Stimulated activated CD4-positive, alpha-beta T cell treated with anti-CD3 and anti-CD28 coated beads, TNF-alpha, amount 100 ng/mL, for 24 hours (primary cell): ENCODE measurements around the gene MRPS6.

Experiments
- DNase-seq, 3 experiments: peaks; one replicate each; pipeline ENCODE4 v3.0.0-alpha.2; 2020; ENCODE audit warnings: low read depth in 3 of 3

Gene MRPS6

DNA sequence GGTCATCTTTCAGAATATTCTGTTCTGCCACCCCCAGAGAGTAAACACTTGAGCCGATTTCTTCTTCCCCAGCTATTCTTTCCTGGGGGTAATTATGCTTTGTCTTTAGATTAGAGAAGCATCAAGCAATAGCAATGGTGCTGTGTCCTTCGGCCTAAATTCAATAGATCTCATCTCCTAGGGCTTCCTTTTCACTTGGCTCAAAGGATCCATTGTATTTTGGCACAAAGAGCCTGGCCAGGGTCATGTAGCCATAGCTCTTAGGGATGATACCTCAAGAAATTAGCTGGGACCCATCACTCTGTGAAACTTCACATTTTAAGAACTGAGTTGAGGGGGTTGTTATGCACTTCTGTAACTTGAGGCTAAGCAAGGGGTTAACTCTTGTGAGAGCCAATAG is 27.0 kb downstream of the MRPS6 start:
- DNase-seq: no peak

DNA sequence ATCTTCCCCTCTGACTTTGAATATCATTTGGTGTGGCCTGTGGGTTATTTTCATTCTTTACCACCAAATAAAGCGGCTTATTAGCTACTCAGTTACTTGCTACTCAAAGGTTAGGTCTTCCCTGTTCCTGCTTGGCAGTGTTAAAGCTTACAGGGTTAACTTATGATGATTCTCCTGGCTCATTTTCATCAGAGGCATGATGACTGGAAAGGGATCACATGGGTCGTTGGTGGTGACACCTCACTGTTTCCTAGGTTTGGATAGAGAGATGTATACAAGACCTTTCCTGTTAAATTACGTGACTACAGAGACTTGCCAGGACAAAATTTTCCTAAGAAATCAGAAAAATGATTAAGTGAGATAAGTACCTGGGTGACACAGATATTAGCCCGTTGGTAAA is 27.4 kb downstream of the MRPS6 start:
- no peak for DNase-seq

GRCh38 chr21:34105947-34106541 is 32.7 kb downstream of the MRPS6 start:
- DNase-seq: no peak

DNA sequence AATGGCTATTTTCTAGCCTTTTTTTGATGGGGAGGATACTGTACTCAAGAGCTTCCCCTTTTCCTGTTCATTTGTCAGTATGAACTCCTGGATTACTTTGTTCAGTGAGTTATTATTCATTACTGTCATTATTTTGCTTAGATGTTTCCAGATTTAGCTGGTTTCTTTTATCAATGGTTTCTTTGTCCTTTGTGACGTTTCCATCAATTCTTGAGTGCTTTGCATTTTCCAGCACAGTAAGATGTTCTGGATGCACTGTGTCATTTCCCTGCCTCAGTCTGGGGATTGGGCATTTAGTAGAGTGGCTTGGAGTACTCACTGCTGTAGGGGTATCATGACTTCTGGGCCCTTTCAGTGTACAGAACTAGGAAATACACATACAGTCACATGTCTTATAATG is 34.2 kb downstream of the MRPS6 start:
- DNase-seq: no peak

DNA sequence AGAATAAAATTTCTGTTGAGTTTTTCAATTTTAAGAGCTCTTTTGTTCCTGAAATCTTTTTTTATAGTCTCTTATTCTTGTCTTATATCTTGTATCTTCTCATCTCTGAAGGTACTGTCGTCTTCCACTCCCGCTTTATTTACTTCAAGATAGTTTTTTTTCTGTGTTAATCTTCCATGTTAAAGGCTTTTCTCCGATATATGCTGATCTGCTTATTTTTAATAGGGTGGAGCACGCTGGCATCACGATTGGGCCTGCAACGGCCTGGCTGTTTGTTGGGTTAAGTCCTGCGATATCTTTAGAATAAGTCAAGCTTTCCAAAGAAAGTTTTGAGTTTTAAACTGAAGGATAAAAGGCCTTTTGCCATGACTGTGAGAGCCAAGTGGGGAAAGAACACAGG is 35.7 kb downstream of the MRPS6 start:
- DNase-seq: no peak

DNA sequence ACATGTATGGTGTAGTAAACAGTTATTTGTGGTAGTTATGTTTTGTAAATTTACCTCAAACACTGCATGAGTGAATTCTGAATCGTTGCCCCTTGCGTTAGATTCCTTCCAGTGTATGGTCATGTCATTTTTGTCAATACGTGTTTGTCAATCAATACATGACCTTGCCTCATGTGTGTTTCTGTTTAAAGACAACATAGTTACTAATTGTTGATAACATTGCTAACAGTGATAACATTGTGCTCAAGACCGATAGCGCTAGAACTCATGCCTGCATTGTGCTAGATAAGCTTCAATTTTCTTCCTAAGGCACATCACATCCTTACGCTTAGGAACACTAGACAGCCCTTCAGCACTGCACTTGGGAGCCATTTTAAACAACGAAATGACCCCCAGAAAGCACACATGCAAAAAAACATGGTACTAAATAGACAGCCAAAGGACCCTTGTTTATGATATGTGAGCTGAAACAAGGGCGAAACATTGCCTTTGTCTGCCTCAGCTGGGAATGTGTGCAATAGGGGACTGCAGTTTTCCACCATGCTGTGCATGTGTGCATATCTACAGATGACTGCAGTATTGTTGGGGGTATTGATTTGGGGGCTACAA is 37.3 kb downstream of the MRPS6 start:
- no peak for DNase-seq

GRCh38 chr21:34112316-34113033 is 39.1 kb downstream of the MRPS6 start:
- DNase-seq: no peak

DNA sequence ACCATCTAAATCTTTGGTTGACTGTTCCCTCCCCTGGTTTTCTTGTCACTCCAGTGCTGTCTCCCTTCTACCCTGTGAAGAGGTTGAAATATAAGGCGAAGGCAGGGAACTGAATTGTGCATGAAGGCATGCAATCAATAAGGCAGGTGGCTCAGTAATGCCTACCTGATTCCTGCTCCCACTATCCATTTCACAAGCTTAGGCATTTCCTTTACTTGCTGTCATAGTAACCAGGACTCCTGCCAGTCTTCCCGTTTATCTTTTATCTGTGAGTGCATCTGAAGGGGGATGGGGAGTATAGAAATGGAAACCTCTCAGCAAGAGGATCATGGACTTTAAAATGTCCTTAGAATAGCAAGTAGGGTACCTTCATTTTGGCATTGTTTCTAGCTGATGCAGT is 40.5 kb downstream of the MRPS6 start:
- no peak for DNase-seq

- no peak for DNase-seq
These were observed 41.8 kb downstream of the MRPS6 start for GRCh38 chr21:34115160-34115559.

DNA sequence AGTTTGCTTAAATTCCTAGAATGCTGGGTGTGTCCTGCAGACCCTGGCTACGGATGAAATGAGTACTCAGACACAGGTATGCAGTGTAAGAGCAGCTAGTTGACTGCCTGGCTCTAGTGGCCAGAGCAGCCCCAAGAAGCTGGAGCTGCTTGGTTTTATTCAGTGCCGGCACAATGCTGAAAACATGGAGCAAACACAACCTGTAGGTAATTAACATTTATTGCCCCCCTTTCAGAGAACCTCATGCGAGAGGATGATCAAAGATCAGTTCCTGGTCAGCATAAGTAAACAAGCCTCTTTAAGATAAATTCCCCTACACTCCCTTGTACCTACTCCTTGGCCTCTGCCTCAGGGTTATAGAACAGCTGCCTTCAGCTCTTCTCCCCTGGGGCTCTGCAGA is 43.2 kb downstream of the MRPS6 start:
- DNase-seq: no peak

DNA sequence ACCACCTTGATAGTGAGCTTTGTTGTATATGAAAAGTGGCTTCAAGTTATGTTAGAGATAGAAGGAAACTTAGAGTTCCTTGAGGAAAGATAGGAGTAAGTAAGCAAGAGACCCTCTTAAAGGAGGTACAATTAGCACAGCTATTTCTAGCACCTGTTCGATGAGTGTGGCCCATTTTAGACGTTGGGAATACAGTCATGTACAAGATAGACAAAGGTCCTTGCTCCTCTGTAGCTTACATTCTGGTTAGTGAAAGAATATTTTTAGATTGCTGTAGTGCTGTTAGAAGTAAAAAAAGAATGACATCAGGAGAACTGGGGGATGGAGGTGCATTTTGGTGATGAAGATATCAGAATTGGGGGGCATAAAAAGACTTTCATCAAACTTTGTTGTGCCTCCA is 47.5 kb downstream of the MRPS6 start:
- DNase-seq: no peak

DNA sequence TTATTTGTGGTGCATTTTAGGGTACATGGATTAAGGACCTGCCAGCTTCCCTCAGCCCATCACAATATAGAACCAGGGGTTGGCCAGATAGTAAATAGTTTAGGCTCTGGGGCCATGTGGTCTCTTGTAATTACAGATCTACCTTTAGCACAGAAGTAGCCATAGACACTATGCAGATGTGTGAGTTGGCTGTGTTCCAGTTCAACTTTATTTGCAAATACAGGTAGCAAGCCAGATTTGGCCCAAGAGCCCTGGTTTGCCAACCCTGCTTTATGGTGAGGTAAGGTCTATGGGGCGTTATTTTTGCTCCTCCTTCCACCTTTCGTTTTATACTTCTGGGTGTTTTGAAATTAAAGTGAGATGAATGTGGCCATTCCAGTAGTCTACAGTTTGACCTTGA is 48.7 kb downstream of the MRPS6 start:
- no peak for DNase-seq

DNA sequence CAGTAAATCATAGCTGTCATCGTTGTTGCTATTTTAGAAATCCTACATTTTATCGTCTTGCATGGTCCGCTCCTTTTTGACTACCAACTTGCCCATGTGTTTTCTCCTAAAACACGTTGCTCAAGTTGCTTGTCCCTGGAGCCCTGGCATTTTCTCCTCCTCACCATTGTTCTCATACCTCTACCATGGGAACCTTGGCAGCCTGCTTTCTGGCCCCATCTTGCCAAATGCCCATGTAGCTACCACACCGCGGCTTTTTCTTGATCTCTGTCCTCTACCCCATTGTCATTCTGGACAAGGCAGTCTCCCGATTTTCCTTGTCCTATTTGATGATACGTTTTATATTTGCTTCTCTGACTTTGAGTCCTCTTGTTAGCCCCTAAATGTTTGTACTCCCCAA is 50.2 kb downstream of the MRPS6 start:
- no peak for DNase-seq

- no peak for DNase-seq
These were observed 52.9 kb downstream of the MRPS6 start for GRCh38 chr21:34126269-34126668.

GRCh38 chr21:34126691-34127090 is 53.3 kb downstream of the MRPS6 start:
- DNase-seq: no peak

- DNase-seq: no peak
These were observed 54.7 kb downstream of the MRPS6 start for GRCh38 chr21:34128124-34128523.

DNA sequence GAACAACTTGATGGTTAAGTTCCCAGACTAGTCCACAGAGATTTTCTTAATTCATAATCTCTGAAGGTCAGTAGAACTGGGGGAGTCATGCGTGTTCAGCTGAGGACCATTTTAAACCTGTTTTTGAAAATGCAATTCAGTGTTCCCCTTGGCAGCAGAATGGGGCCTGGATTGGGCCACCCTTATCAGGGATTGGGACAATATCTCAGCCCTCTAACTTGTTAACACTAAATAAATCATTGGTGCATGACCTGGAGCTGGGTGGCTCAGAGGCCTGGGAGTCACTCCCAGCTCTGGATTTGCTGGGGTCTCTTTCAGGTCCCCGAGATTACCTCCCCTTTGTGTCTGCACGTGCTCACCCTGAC is 55.3 kb downstream of the MRPS6 start:
- DNase-seq: no peak

DNA sequence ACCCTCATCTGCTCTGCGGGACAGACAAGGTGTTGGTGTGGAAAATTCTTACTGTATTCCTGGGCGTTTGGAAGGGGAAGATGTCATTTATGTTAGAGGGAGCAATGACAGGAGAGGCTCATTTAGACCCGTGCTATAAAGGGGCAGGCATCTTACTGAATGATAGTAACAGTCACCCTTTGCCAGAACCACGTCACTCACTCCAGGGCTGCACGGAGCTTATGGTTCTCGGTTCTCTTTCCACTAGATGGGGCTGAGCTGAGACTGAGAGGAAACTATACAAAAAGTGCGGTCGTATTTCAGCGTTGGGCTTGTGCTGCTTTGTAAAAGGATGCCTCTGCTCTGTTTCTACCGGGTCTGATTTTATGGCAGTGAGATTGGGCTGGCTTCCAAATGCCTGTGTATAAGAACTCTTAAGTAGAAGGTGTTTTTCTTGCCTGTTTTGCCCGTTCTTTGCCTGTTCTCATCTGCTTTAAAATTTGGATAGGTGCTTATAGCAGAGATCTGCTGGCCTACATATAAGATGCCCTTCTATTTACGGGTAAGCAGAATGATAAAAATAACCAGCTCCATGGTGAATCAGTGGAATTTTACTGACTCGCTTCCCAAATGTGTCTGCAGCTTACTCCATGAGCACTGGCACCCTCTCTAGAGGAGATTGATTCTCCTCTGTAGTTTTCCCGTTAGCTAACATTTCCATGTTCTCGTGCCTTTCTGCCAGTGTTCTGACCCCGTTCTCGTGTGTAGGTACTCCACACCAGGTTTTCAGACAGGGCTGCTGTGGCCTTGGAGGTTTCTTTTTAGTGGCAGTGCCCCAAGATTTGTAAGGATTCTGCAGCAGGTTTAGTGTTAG is 55.9 kb downstream of the MRPS6 start:
- DNase-seq: peak; percentile 45 to 71 (median 46)

DNA sequence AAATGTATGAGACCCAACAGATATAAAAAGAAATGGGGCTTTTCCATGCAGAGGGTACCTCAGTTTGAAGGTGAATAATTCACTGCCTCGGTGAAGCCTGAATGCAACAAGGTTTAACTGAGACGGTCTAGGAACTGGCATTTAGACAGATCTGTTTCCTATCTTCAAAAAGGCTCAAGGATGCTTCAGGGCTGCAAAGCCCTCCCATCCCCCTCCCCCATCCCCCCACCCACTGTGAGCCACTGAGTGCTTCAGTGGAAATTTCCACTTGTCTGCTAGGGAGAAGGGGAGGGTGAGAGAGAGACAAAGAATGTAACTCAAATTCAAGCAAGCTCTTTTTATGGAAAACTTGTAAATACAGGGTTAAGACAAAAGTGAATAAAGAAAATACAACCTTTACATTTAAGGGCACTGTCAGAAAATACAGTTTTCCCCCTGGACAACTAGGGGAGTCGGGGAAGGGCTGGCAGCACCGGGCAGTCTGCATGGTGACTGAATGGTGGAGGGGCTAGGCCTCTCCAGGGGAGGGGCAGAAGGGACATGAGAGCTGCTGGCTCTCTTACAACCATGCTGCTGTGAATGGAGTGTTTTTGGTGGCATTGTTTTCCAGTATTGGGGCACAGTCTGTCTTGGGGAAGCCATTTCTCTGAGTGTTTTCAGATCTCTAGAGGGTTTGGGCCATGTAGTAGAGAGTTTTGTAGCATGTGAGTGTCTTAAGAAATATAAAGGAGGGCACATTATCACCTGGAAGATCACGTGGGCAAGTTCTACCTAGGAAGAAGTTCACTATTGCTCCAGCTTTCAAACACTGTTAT is 56.7 kb downstream of the MRPS6 start:
- DNase-seq: no peak

GRCh38 chr21:34130716-34130985 is 57.3 kb downstream of the MRPS6 start:
- no peak for DNase-seq

- DNase-seq: no peak
These were observed 58.2 kb downstream of the MRPS6 start for GRCh38 chr21:34131586-34131985.

DNA sequence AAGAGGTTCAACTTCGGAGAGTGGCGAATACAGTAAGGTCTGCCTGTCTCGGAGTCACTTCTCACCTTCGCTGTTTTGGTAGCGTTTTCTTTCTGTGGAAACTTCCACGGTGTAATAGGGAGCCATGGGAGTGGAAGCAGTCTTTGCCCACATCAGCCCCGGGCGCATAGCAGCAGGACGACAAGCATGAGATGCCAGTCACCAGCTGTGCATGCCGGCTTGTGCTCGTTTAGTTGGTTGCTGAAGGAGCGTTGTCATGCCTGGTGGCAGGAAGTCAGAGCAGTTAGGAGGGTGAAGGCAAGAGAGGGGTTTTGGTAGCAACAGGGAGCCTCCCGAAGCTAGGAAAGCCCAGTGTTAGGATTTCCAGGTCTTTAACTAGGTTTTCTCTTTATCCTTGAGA is 58.8 kb downstream of the MRPS6 start:
- DNase-seq: no peak
